ENCODE measurements around the gene DLG2.

DNA sequence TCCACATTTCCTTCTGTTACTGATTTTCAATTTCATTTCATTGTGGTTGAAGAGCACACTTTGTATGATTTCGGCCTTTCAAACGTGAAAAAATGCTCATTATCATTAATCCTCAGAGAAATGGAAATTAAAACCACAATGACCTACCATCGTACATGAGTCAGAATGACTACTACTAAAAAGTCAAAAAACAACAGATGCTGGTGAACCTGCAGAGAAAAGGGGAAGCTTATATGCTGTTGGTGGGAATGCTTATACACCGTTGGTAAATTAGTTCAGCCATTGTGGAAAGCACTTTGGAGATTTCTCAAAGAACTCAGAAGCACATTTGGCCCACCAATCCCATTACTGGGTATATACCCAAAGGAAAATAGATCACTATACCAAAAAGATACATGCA, 57.6 kb downstream of the DLG2 start:
- TF ChIP-seq, protein P1, sequence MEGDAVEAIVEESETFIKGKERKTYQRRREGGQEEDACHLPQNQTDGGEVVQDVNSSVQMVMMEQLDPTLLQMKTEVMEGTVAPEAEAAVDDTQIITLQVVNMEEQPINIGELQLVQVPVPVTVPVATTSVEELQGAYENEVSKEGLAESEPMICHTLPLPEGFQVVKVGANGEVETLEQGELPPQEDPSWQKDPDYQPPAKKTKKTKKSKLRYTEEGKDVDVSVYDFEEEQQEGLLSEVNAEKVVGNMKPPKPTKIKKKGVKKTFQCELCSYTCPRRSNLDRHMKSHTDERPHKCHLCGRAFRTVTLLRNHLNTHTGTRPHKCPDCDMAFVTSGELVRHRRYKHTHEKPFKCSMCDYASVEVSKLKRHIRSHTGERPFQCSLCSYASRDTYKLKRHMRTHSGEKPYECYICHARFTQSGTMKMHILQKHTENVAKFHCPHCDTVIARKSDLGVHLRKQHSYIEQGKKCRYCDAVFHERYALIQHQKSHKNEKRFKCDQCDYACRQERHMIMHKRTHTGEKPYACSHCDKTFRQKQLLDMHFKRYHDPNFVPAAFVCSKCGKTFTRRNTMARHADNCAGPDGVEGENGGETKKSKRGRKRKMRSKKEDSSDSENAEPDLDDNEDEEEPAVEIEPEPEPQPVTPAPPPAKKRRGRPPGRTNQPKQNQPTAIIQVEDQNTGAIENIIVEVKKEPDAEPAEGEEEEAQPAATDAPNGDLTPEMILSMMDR (conservative IDR thresholded peaks at IDR 0.05 in 1 of 2, IDR thresholded peaks at IDR 0.05 in 1 of 2; ENCODE audit: extremely low read depth in 1 of 2, insufficient read depth in 1 of 2, low read depth in 1 of 2, low read length in 2 of 2): no peak
- TF ChIP-seq EZH2 (IDR thresholded peaks at IDR 0.05; ENCODE audit: borderline replicate concordance, low read length): no peak
